A549 (cell line): Measurements from ENCODE around the gene GMDS. TPM values are rescaled to one million over a fixed set of nuclear protein-coding genes. Genes with fewer than 3 reads are reported as not detected.

Experiments used
- ATAC-seq, 2 experiments: fragments of 200-7000 bp in 1 of 2; fragments of >200 bp in 1 of 2; cut with Nextera tagmentation in 1 of 2; cut with Tn5 transposase in 1 of 2; 3 replicates each; pipeline versions ENCODE4 v1.8.0 to v1.9.1; 2018 to 2020; ENCODE audit warnings: mild to moderate bottlenecking in 1 of 2, moderate library complexity in 1 of 2
- CTCF ChIA-PET: fragments of 300-600 bp; sonication (Branson Sonifier 250); formaldehyde crosslinking; extraction: SDS; loops from one replicate; lab custom pipeline; 2021; ENCODE audit warnings: antibody characterized with exemption, inconsistent platforms; lab: Yijun Ruan, JAX
- POLR2A ChIA-PET: fragments of 350-600 bp; formaldehyde crosslinking; extraction: SDS; loops from one replicate; lab custom pipeline; 2021; ENCODE audit warnings: antibody characterized with exemption, inconsistent platforms; lab: Yijun Ruan, JAX
- DNase-seq, 2 experiments: peaks; one replicate each; pipeline versions ENCODE4 v3.0.0 to v3.0.0-alpha.2; 2011 to 2016; ENCODE audit warnings: low read depth in 1 of 2, low spot score in 1 of 2
- FAIRE-seq: peaks from 2 replicates; lab custom pipeline; 2011; peaks lifted over from hg19 to GRCh38; lab: Jason Lieb, UNC
- H3K27ac ChIP-seq, 2 experiments: fragments of >200 bp; sonication (Bioruptor Twin); formaldehyde crosslinking; 3 replicates each; pipeline ENCODE4 v1.5.1; 2016 to 2017
- H3K4me1 ChIP-seq: fragments of >200 bp; sonication (Bioruptor Twin); formaldehyde crosslinking; 3 replicates; pipeline ENCODE4 v1.6.1; 2016
- H3K4me2 ChIP-seq: fragments of >200 bp; sonication (Bioruptor Twin); formaldehyde crosslinking; 3 replicates; pipeline ENCODE4 v1.6.1; 2016
- H3K4me3 ChIP-seq: fragments of >200 bp; sonication (Bioruptor Twin); formaldehyde crosslinking; 3 replicates; pipeline ENCODE4 v1.5.1; 2016
- H3K9me3 ChIP-seq: fragments of >200 bp; sonication (Bioruptor Twin); formaldehyde crosslinking; 3 replicates; pipeline ENCODE4 v1.6.1; 2016
- BHLHE40 ChIP-seq: IDR thresholded peaks from 2 replicates; pipeline ENCODE4 v1.6.1; 2012; ENCODE audit warnings: low read depth, low read length, inconsistent platforms
- CBX2 ChIP-seq: fragments of 200-600 bp; sonication (generic); IDR thresholded peaks from 2 replicates; pipeline ENCODE4 v1.6.1; 2016; ENCODE audit warnings: low read depth, mild to moderate bottlenecking, borderline replicate concordance
- CEBPB ChIP-seq, 2 experiments: fragments of >200 bp in 1 of 2; sonication (Bioruptor Twin) in 1 of 2; formaldehyde crosslinking in 1 of 2; IDR thresholded peaks; 2 replicates each; pipeline ENCODE4 v1.6.1; 2012 to 2016
- EHF ChIP-seq: fragments of 250-450 bp; sonication (Bioruptor Pico); IDR thresholded peaks from 2 replicates; pipeline ENCODE4 v1.5.0; 2020; ENCODE audit warnings: mild to moderate bottlenecking
- MYC ChIP-seq: IDR thresholded peaks from 2 replicates; pipeline ENCODE4 v1.6.1; 2012; ENCODE audit warnings: mild to moderate bottlenecking, inconsistent platforms, low read length, improper control_type of control experiment, borderline replicate concordance
- RCOR1 ChIP-seq: fragments of 150-350 bp; IDR thresholded peaks from 2 replicates; pipeline ENCODE4 v1.6.1; 2014; ENCODE audit warnings: antibody characterized with exemption, low read length, low read depth
- WGBS: methylation state at CpG from one replicate; pipeline ENCODE4 v1.1.6; 2017; ENCODE audit errors: missing lambda C conversion rate; 5-methylcytosine and 5-hydroxymethylcytosine counted together
- polyA plus RNA-seq, 4 experiments: library from polyadenylated mRNA; depleted of rRNA in 3 of 4; stranded (reverse); fragments of >200 nt; fragmentation: RNase III in 1 of 4; extraction: RNeasy Plus Mini Kit Qiagen cat#74134 plus additional on column Dnase treatment in 1 of 4; gene quantifications; 2 replicates in 3 of 4; 3 replicates in 1 of 4; pipeline ENCODE4 v1.2.3, GENCODE V29; 2011 to 2017
- TF ChIP-seq, protein P1 (sequence below): fragments of 150-350 bp; IDR thresholded peaks from 2 replicates; pipeline ENCODE4 v1.6.1; 2014; ENCODE audit warnings: low read depth, mild to moderate bottlenecking, low read length
- TF ChIP-seq, protein P2 (sequence below): IDR thresholded peaks from 2 replicates; pipeline ENCODE4 v1.6.1; 2012
- TF ChIP-seq, protein P3 (sequence below): fragments of 250-450 bp; sonication (Bioruptor Pico); IDR thresholded peaks from 2 replicates; pipeline ENCODE4 v1.5.0; 2021; ENCODE audit warnings: mild to moderate bottlenecking, moderate library complexity, borderline replicate concordance
- TF ChIP-seq, protein P4 (sequence below): fragments of >200 bp; sonication (Bioruptor Twin); formaldehyde crosslinking; IDR thresholded peaks from 3 replicates; pipeline ENCODE4 v1.5.1; 2016
- TF ChIP-seq, protein P5 (sequence below): fragments of >200 bp; sonication (Bioruptor Twin); formaldehyde crosslinking; IDR thresholded peaks from 3 replicates; pipeline ENCODE4 v1.6.1; 2016

Gene GMDS
- polyA plus RNA-seq, 2 of the 4 experiments (the other 2 are of a cell fraction) = 9.9 to 12.4 TPM

DNA sequence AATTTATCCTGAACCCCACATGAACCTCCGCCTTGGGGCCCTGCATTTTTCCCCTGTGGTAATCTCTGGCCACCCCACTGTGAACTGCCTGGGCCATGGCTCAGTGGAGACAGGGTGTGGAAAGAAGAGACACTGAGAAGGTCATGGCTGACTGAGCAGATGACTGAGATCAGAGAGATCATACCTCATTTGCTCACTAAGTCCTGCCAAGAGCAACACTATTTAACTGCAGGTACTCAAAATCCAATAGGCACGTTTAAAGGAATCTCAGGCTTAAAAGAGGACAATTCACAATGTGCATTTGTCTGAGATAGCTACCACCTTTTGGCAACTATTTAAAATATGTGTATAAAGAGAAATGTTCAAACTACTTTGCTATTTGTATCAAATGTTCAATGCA, 305.0 kb downstream of the GMDS start:
- ATAC-seq (no peak), DNase-seq (no peak), FAIRE-seq (no peak)
- H3K4me3 ChIP-seq = no peak overlapping the region
- WGBS = 78% methylated on average over 2 of the region's 2 CpGs
- no peaks in the 10 kb centered on the region for H3K9me3 ChIP-seq
- no peak overlapping the region for H3K27ac ChIP-seq
- no peak overlapping the region for H3K4me2 ChIP-seq
- no peaks in the 10 kb centered on the region for H3K4me1 ChIP-seq
- ChIA-PET POLR2A (no interaction called here), CTCF (no interaction called here)
- TF ChIP-seq MYC = no peak
- TF ChIP-seq, protein P1, sequence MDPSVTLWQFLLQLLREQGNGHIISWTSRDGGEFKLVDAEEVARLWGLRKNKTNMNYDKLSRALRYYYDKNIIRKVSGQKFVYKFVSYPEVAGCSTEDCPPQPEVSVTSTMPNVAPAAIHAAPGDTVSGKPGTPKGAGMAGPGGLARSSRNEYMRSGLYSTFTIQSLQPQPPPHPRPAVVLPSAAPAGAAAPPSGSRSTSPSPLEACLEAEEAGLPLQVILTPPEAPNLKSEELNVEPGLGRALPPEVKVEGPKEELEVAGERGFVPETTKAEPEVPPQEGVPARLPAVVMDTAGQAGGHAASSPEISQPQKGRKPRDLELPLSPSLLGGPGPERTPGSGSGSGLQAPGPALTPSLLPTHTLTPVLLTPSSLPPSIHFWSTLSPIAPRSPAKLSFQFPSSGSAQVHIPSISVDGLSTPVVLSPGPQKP = no peak
- TF ChIP-seq, protein P2, sequence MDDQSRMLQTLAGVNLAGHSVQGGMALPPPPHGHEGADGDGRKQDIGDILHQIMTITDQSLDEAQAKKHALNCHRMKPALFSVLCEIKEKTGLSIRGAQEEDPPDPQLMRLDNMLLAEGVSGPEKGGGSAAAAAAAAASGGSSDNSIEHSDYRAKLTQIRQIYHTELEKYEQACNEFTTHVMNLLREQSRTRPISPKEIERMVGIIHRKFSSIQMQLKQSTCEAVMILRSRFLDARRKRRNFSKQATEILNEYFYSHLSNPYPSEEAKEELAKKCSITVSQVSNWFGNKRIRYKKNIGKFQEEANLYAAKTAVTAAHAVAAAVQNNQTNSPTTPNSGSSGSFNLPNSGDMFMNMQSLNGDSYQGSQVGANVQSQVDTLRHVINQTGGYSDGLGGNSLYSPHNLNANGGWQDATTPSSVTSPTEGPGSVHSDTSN = no peak
- TF ChIP-seq, protein P3, sequence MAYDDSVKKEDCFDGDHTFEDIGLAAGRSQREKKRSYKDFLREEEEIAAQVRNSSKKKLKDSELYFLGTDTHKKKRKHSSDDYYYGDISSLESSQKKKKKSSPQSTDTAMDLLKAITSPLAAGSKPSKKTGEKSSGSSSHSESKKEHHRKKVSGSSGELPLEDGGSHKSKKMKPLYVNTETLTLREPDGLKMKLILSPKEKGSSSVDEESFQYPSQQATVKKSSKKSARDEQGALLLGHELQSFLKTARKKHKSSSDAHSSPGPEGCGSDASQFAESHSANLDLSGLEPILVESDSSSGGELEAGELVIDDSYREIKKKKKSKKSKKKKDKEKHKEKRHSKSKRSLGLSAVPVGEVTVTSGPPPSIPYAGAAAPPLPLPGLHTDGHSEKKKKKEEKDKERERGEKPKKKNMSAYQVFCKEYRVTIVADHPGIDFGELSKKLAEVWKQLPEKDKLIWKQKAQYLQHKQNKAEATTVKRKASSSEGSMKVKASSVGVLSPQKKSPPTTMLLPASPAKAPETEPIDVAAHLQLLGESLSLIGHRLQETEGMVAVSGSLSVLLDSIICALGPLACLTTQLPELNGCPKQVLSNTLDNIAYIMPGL (CRISPR knock-in tag) = no peak
- no peak for TF ChIP-seq BHLHE40
- no peak for TF ChIP-seq CBX2
- TF ChIP-seq CEBPB (IDR thresholded peaks at IDR 0.05) = no peak
- TF ChIP-seq, protein P4, sequence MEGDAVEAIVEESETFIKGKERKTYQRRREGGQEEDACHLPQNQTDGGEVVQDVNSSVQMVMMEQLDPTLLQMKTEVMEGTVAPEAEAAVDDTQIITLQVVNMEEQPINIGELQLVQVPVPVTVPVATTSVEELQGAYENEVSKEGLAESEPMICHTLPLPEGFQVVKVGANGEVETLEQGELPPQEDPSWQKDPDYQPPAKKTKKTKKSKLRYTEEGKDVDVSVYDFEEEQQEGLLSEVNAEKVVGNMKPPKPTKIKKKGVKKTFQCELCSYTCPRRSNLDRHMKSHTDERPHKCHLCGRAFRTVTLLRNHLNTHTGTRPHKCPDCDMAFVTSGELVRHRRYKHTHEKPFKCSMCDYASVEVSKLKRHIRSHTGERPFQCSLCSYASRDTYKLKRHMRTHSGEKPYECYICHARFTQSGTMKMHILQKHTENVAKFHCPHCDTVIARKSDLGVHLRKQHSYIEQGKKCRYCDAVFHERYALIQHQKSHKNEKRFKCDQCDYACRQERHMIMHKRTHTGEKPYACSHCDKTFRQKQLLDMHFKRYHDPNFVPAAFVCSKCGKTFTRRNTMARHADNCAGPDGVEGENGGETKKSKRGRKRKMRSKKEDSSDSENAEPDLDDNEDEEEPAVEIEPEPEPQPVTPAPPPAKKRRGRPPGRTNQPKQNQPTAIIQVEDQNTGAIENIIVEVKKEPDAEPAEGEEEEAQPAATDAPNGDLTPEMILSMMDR = no peak
- TF ChIP-seq, protein P5, sequence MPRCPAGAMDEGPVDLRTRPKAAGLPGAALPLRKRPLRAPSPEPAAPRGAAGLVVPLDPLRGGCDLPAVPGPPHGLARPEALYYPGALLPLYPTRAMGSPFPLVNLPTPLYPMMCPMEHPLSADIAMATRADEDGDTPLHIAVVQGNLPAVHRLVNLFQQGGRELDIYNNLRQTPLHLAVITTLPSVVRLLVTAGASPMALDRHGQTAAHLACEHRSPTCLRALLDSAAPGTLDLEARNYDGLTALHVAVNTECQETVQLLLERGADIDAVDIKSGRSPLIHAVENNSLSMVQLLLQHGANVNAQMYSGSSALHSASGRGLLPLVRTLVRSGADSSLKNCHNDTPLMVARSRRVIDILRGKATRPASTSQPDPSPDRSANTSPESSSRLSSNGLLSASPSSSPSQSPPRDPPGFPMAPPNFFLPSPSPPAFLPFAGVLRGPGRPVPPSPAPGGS = no peak

DNA sequence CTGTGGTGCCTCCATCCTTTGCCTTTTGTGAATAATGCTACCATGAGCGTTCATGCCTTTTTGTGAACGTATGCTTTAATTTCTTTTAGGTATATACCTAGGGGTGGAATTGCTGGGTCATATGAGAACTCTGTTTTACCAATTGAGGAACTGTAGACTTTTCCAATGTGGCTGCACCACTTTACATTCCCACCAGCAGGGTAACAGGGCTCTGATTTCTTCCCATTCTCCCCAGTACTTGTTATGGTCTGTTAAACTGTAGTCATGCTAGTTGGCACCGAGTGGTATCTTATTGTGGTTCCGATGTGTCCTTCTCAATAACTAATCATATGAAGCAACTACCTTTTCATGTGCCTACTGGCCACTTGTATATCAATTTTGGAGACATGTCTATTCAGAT, 312.1 kb downstream of the GMDS start:
- H3K27ac ChIP-seq = no peak overlapping the region
- no peaks in the 10 kb centered on the region for H3K4me1 ChIP-seq
- no peak overlapping the region for H3K4me2 ChIP-seq
- POLR2A ChIA-PET = no interaction called here
- CTCF ChIA-PET = interaction anchor here (1.5 kb wide), 1 partner anchor 9 kb away, joined by 3 read pairs; no protein-coding TSS in a partner anchor
- ATAC-seq (no peak), FAIRE-seq (no peak), DNase-seq (no peak)
- no peak overlapping the region for H3K4me3 ChIP-seq
- H3K9me3 ChIP-seq = no peaks in the 10 kb centered on the region
- TF ChIP-seq RCOR1 = no peak
- 80% methylated on average over 4 of the region's 4 CpGs for WGBS

DNA sequence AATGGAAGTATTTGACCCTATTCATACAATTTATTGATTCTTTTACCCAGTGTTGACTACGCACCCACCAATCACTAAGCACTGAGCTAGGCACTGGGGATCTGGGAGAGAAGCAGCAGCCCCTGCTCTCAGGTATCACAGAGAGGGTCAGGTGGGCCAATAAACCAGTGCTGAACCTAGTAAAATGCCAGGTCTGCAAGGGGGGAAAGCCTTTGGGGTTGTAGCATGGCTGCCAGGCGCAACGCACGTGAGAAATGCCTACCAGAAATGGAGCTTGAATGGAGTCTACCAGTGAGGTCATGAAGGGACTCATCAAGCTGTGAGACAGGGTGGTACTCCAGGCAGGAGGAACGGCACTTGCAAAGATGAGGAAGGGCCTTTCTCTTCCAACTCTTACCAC, 313.6 kb downstream of the GMDS start:
- H3K4me2 ChIP-seq = no peak overlapping the region
- no peak overlapping the region for H3K27ac ChIP-seq
- H3K9me3 ChIP-seq = no peaks in the 10 kb centered on the region
- TF ChIP-seq, protein P5 = no peak
- TF ChIP-seq EHF = no peak
- ChIA-PET CTCF (no interaction called here), POLR2A (no interaction called here)
- DNase-seq (no peak), ATAC-seq (no peak), FAIRE-seq (no peak)
- H3K4me1 ChIP-seq = no peaks in the 10 kb centered on the region
- no peak overlapping the region for H3K4me3 ChIP-seq
- 98% methylated on average over 5 of the region's 5 CpGs for WGBS
